Activated B cell treated with CpG ODN at 0.5 μM for 24 hours (primary cell): ENCODE results near the gene MARCHF9. TPM values are rescaled to one million over a fixed set of nuclear protein-coding genes. Genes with fewer than 3 reads are reported as not detected.

Experiments used
- ATAC-seq: fragments of 200-7000 bp; cut with Tn5 transposase; one replicate; pipeline ENCODE4 v1.10.0; 2021; ENCODE audit warnings: low read depth, mild to moderate bottlenecking, moderate library complexity
- CTCF ChIA-PET: fragments of 350-600 bp; sonication (Branson Sonifier 250); formaldehyde crosslinking; loops from one replicate; lab custom pipeline; 2021; ENCODE audit warnings: antibody characterized with exemption; lab: Charles Lee
- POLR2A ChIA-PET: fragments of 350-600 bp; sonication (Branson Sonifier 250); formaldehyde crosslinking; loops from one replicate; lab custom pipeline; 2021; ENCODE audit warnings: antibody characterized with exemption; lab: Charles Lee
- DNase-seq: peaks from one replicate; pipeline ENCODE4 v3.0.0; 2022
- H3K27ac Mint-ChIP-seq: one replicate; pipeline ENCODE4 v1.8.0; 2020; ENCODE audit warnings: mixed read lengths
- H3K27me3 Mint-ChIP-seq: one replicate; pipeline ENCODE4 v1.8.0; 2021; ENCODE audit warnings: mixed read lengths
- H3K36me3 Mint-ChIP-seq: one replicate; pipeline ENCODE4 v1.8.0; 2021; ENCODE audit warnings: low read depth, mixed read lengths
- H3K4me1 Mint-ChIP-seq: one replicate; pipeline ENCODE4 v1.8.0; 2021; ENCODE audit warnings: mixed read lengths
- H3K4me3 Mint-ChIP-seq: one replicate; pipeline ENCODE4 v1.8.0; 2020; ENCODE audit warnings: mild to moderate bottlenecking, mixed read lengths
- H3K9me3 Mint-ChIP-seq: one replicate; pipeline ENCODE4 v1.8.0; 2020; ENCODE audit warnings: mixed read lengths
- intact Hi-C: fragments of 100-400 bp; cut with micrococcal nuclease; formaldehyde crosslinking; loops from one replicate; pipeline ENCODE4 v1.15.1; 2024
- total RNA-seq: library from RNA; stranded (reverse); gene quantifications from 2 replicates; pipeline ENCODE4 v1.2.3, GENCODE V29; 2022
- TF ChIP-seq, protein P1 (sequence below): fragments of 200-600 bp; IDR thresholded peaks from one replicate; pipeline ENCODE4 v1.8.0; 2022; ENCODE audit warnings: antibody characterized with exemption, mild to moderate bottlenecking

MARCHF9 gene
- total RNA-seq, 1 donor from 2014 or later: 58.2 TPM

DNA sequence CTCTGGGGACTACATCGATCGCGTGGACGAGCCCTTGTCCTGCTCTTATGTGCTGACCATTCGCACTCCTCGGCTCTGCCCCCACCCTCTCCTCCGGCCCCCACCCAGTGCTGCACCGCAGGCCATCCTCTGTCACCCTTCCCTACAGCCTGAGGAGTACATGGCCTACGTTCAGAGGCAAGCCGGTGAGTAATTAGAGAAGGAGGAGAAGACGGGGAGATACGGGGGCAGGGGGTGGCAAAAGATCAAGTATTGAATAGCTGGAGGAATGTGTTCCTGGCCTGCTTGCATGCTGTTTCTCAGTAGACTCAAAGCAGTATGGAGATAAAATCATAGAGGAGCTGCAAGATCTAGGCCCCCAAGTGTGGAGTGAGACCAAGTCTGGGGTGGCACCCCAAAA, 39.1 kb upstream of the MARCHF9 start:
- DNase-seq (no peak), ATAC-seq (no peak)
- H3K27me3 Mint-ChIP-seq: no peaks in the 10 kb centered on the region
- H3K27ac Mint-ChIP-seq: no peak overlapping the region
- H3K9me3 Mint-ChIP-seq: no peaks in the 10 kb centered on the region
- ChIA-PET POLR2A (interaction anchor here (1.5 kb wide), 1 partner anchor 22 kb away, joined by 3 read pairs; the partner anchor contains the start of gene OS9), CTCF (no interaction called here)
- peaks cover 12% of the 10 kb centered on the region for H3K4me1 Mint-ChIP-seq
- peaks cover 76% of the 10 kb centered on the region for H3K36me3 Mint-ChIP-seq
- peak overlapping the region; percentile 1 for H3K4me3 Mint-ChIP-seq
- intact Hi-C loops: no loop called here
- TF ChIP-seq, protein P1, sequence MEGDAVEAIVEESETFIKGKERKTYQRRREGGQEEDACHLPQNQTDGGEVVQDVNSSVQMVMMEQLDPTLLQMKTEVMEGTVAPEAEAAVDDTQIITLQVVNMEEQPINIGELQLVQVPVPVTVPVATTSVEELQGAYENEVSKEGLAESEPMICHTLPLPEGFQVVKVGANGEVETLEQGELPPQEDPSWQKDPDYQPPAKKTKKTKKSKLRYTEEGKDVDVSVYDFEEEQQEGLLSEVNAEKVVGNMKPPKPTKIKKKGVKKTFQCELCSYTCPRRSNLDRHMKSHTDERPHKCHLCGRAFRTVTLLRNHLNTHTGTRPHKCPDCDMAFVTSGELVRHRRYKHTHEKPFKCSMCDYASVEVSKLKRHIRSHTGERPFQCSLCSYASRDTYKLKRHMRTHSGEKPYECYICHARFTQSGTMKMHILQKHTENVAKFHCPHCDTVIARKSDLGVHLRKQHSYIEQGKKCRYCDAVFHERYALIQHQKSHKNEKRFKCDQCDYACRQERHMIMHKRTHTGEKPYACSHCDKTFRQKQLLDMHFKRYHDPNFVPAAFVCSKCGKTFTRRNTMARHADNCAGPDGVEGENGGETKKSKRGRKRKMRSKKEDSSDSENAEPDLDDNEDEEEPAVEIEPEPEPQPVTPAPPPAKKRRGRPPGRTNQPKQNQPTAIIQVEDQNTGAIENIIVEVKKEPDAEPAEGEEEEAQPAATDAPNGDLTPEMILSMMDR: no peak

DNA sequence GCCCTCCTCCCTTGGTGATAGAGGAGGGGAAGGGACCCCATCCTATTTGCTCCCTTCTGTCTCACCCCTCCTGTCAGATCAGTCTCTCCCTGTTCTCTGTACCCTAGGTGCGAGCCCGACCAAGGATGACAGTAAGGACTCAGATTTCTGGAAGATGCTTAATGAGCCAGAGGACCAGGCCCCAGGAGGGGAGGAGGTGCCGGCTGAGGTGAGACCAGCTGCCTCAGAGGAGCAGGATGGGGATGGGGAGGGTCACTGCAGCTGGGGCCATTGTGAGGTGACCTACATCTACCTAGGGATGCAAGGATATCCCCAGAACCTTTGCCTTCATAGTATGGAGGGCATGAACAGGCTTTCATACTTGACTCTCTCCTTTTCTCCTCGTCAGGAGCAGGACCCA, 38.6 kb upstream of the MARCHF9 start:
- intact Hi-C loops: no loop called here
- ChIA-PET POLR2A (interaction anchor here (0.7 to 1.5 kb wide), 2 partner anchors 22 to 56 kb away, joined by 3 read pairs; partner anchors contain the start of genes EEF1AKMT3 and OS9), CTCF (no interaction called here)
- H3K27me3 Mint-ChIP-seq: no peaks in the 10 kb centered on the region
- no peak overlapping the region for H3K4me3 Mint-ChIP-seq
- H3K9me3 Mint-ChIP-seq: no peaks in the 10 kb centered on the region
- TF ChIP-seq, protein P1: no peak
- no peak overlapping the region for H3K27ac Mint-ChIP-seq
- ATAC-seq (no peak), DNase-seq (no peak)
- H3K36me3 Mint-ChIP-seq: peaks cover 80% of the 10 kb centered on the region
- peaks cover 12% of the 10 kb centered on the region for H3K4me1 Mint-ChIP-seq

DNA sequence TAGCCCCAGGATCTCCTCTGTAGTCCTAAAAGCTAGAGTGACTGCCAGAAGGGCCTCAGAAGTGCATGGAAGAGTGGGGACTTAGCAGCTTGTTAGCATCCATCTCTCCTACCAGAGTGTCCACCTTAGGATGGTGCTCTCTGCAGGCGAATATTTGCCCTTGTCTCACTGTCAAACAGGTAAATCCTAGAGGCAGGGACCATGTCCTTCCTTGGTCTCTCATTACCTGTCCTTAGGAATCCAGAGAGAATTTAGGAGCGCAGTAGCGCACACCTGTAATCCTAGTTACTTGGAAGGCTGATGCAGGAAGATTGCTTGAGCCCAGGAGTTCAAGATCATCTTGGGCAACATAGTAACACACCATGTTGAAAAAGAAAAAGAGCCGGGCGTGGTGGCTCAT, 37.8 kb upstream of the MARCHF9 start:
- ATAC-seq: no peak
- Mint-ChIP-seq H3K27ac (no peak overlapping the region), H3K9me3 (no peaks in the 10 kb centered on the region), H3K4me1 (peaks cover 12% of the 10 kb centered on the region), H3K4me3 (no peak overlapping the region), H3K27me3 (no peaks in the 10 kb centered on the region), H3K36me3 (peaks cover 81% of the 10 kb centered on the region)
- TF ChIP-seq, protein P1: no peak
- ChIA-PET POLR2A (no interaction called here), CTCF (no interaction called here)
- no peak for DNase-seq
- intact Hi-C loops: no loop called here

DNA sequence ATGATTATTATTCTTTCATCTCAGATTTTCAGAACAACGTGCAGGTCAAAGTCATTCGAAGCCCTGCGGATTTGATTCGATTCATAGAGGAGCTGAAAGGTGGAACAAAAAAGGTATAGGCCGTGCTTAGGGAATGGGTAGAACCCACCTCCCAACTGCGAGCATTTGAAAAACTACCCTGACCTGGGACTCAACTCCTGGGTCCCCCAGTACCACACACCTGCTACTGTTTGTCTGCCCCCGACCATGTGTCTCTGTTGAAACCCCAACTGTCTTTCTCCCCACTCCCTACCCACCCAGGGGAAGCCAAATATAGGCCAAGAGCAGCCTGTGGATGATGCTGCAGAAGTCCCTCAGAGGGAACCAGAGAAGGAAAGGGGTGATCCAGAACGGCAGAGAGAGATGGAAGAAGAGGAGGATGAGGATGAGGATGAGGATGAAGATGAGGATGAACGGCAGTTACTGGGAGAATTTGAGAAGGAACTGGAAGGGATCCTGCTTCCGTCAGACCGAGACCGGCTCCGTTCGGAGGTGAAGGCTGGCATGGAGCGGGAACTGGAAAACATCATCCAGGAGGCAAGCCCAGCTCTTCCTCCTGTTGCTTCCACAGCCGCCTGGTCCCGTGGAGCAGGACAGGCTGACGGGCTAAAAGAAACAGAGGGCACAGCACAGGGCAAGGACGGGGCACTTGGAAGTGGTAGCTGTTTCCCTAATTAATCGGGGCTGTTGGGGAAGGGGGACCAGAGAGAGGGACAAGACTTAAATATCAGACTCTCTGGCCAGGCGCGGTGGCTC, 36.9 kb upstream of the MARCHF9 start:
- no peak overlapping the region for H3K27ac Mint-ChIP-seq
- peaks cover 12% of the 10 kb centered on the region for H3K4me1 Mint-ChIP-seq
- POLR2A ChIA-PET: no interaction called here
- no peak for DNase-seq
- H3K27me3 Mint-ChIP-seq: no peaks in the 10 kb centered on the region
- no peak for ATAC-seq
- intact Hi-C loops: no loop called here
- TF ChIP-seq, protein P1: no peak
- no peak overlapping the region for H3K4me3 Mint-ChIP-seq
- peaks cover 77% of the 10 kb centered on the region for H3K36me3 Mint-ChIP-seq
- no peaks in the 10 kb centered on the region for H3K9me3 Mint-ChIP-seq
- CTCF ChIA-PET: no interaction called here

DNA sequence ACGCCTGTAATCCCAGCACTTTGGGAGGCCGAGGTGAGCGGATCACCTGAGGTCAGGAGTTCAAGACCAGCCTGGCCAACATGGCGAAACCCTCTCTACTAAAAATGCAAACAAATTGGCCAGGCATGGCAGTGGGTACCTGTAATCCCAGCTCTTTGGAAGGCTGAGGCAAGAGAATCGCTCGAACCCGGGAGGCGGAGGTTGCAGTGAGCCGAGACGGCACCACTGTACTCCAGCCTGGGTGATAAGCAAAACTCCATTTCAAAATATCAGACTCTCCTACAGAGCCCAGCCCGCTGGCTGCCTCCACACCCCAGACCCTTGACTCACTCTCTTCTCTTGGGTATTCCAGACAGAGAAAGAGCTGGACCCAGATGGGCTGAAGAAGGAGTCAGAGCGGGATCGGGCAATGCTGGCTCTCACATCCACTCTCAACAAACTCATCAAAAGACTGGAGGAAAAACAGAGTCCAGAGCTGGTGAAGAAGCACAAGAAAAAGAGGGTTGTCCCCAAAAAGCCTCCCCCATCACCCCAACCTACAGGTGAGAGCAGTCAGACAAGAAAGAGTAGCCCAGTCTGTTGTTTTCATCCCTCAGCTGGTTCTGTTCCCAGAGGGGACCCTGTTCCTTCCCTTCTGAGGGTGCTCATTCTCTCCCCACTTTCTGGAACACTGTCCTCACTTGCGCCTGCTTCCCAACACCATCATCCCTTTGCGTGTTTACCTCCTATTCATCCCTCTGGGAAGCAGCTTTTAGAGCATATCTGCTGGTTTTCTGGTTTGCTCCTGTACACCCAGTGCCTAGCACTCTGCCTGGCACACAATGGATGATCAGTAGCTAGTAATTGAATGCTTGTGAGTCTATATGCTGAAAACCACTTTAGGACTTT, 36.0 kb upstream of the MARCHF9 start:
- CTCF ChIA-PET: no interaction called here
- H3K27ac Mint-ChIP-seq: no peak overlapping the region
- DNase-seq (no peak), ATAC-seq (no peak)
- TF ChIP-seq, protein P1: no peak
- no peak overlapping the region for H3K4me3 Mint-ChIP-seq
- peaks cover 12% of the 10 kb centered on the region for H3K4me1 Mint-ChIP-seq
- no peaks in the 10 kb centered on the region for H3K27me3 Mint-ChIP-seq
- intact Hi-C loops: no loop called here
- H3K9me3 Mint-ChIP-seq: no peaks in the 10 kb centered on the region
- H3K36me3 Mint-ChIP-seq: peaks cover 71% of the 10 kb centered on the region
- POLR2A ChIA-PET: interaction anchor here (0.5 kb wide), 1 partner anchor 75 kb away, joined by 3 read pairs; no protein-coding TSS in a partner anchor
